Stimulated activated CD8-positive, alpha-beta memory T cell treated with anti-CD3 and anti-CD28 coated beads, Interleukin-4, amount 100 ng/mL, for 48 hours (primary cell): ENCODE data around the gene MRPS35.
"Not testable (repeated sequence)": the region's sequence is repeated elsewhere in the genome, so short reads cannot be mapped to it uniquely, and the experiment has no call there.

Experiments
- DNase-seq: peaks from one replicate; pipeline ENCODE4 v3.0.0-alpha.2; 2020

The MRPS35 gene

GRCh38 chr12:27709932-27710591 is 570 bp upstream of the MRPS35 start:
- no peak for DNase-seq

GRCh38 chr12:27711317-27711682 is 668 bp downstream of the MRPS35 start:
- no peak for DNase-seq

GRCh38 chr12:27711967-27712366 is 1.3 kb downstream of the MRPS35 start:
- DNase-seq = no peak

GRCh38 chr12:27723212-27723611 is 12.6 kb downstream of the MRPS35 start:
- DNase-seq = no peak

- DNase-seq = no peak
Measured at GRCh38 chr12:27730097-27730588, 19.5 kb downstream of the MRPS35 start.

GRCh38 chr12:27732281-27732680 is 21.6 kb downstream of the MRPS35 start:
- DNase-seq = no peak

GRCh38 chr12:27733052-27733656 is 22.5 kb downstream of the MRPS35 start:
- peak; percentile 46 for DNase-seq

GRCh38 chr12:27733791-27734190 is 23.2 kb downstream of the MRPS35 start:
- DNase-seq = no peak

GRCh38 chr12:27734321-27734720 is 23.7 kb downstream of the MRPS35 start:
- not testable (repeated sequence) for DNase-seq

GRCh38 chr12:27743601-27744000 is 33.0 kb downstream of the MRPS35 start:
- no peak for DNase-seq

- not testable (repeated sequence) for DNase-seq
Measured at GRCh38 chr12:27745734-27746133, 35.1 kb downstream of the MRPS35 start.

GRCh38 chr12:27747111-27747820 is 36.6 kb downstream of the MRPS35 start:
- no peak for DNase-seq

- DNase-seq = no peak
Measured at GRCh38 chr12:27751386-27752047, 40.9 kb downstream of the MRPS35 start.

- DNase-seq = no peak
Measured at GRCh38 chr12:27754795-27755194, 44.2 kb downstream of the MRPS35 start.

GRCh38 chr12:27756670-27757195 is 46.1 kb downstream of the MRPS35 start:
- DNase-seq = no peak

GRCh38 chr12:27762757-27763156 is 52.1 kb downstream of the MRPS35 start:
- no peak for DNase-seq

GRCh38 chr12:27766587-27766986 is 56.0 kb downstream of the MRPS35 start:
- DNase-seq = no peak

GRCh38 chr12:27769142-27769673 is 58.6 kb downstream of the MRPS35 start:
- no peak for DNase-seq

- no peak for DNase-seq
Measured at GRCh38 chr12:27771481-27772327, 61.1 kb downstream of the MRPS35 start.

- DNase-seq = no peak
Measured at GRCh38 chr12:27772328-27773049, 61.9 kb downstream of the MRPS35 start.

GRCh38 chr12:27777141-27777540 is 66.5 kb downstream of the MRPS35 start:
- no peak for DNase-seq
